ENCODE measurements around the gene IRX6.

Gene IRX6

GRCh38 chr16:55323637-55324271 is at the start of gene IRX6:
Gene IRX6 (plus strand): TSS chr16:55324203. CDS start chr16:55325092, 889 bp downstream.
- peak; percentile 90 for DNase-seq

DNA sequence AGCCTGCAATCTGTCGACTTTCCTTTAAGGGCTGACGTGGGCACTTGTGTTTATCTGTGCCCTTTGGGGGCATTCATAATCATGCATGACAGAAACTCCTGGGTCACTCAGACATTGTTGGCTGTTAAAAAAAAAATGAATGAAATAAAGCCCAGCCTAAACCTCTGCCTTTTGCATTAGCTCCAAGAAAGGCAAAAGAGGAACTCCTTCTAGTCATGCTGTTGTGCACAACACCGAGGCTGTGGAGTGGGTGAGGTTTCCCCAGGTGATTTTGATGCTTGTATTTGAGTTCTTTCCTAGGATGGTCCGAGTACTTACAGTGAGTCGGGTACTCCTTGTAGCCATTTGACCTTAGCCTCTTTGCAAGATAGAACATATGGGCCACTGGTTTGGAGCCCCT is 49.6 kb upstream of the IRX6 start:
- DNase-seq, result no peak

DNA sequence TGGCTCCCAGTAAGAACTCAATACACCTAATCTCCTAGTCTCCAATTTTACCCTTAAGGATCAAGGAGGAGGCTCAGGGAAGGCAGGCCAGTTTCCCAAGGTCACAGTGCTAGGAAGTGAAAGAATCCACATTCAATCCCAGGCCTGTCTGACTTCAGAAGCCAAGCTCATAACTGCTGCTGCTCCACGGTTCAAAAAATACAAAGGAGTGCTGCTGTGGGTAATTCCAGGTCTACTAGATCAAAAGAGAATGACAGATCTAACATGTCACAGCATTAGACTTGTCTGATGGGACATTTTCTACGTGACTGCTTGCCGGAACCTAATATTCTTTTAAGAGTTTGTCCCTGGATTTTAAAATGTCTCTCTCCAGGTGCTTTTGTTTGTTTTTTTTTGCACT is 48.8 kb upstream of the IRX6 start:
- DNase-seq, result no peak

- DNase-seq, result no peak
Observed at GRCh38 chr16:55275869-55276268, 48.1 kb upstream of the IRX6 start.

DNA sequence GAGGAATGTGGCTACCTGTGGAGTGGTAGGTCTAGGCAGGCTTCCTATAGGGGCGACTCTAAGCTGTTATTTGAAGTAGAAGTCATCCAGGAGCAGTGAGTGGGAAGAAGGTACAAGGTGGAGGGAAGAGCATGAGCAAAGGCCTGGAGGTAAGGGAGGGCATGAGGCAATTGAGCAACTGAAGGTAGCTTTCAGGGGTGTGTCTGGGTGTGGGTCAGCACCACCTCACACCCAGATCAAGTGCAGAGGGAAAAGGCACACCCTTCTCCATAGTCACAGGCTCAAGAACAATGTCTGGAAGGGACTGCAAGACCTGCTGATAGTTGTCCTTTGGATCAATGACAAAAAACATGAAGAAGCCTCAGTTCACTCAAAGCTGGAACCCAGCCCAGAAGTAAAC is 46.5 kb upstream of the IRX6 start:
- no peak for DNase-seq

DNA sequence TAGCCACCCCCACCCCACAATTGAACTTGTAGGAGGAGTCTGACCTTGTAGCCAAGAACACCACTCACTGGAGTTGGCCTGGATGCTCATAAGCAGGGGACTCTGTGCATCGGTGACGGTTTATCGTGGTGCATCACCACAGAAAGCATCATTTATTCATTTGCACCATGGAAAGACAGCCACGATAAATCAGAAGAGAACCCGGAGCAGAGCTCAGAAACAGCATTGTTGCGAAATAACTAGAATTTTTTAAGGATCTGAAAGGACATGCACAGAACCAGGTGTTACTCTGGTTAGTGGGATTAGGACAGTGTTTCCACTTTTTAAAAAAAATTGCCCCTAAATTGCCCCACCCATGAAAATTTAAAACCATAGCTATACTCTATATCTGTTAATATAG is 44.4 kb upstream of the IRX6 start:
- DNase-seq, result no peak

DNA sequence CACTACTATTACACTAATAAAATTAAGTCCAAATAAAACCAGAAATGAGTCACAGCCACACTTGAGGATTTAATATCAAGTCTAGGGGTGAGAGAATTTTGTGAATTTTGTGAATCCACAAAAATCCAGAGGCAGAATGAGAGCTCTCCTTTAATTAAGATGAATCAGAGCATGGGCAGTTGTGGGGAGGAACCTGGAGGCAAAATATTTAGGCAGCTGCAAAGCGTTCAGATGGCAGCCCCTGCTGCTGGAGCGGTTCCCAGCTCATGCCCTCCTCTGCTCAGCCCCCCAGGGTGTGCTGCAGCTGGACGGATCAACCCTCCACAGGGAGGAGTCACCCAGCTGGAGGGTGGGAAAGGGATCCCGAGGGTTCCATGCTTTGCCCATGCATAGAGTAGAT is 43.4 kb upstream of the IRX6 start:
- DNase-seq, result no peak

- no peak for DNase-seq
Observed at GRCh38 chr16:55282441-55282840, 41.6 kb upstream of the IRX6 start.

DNA sequence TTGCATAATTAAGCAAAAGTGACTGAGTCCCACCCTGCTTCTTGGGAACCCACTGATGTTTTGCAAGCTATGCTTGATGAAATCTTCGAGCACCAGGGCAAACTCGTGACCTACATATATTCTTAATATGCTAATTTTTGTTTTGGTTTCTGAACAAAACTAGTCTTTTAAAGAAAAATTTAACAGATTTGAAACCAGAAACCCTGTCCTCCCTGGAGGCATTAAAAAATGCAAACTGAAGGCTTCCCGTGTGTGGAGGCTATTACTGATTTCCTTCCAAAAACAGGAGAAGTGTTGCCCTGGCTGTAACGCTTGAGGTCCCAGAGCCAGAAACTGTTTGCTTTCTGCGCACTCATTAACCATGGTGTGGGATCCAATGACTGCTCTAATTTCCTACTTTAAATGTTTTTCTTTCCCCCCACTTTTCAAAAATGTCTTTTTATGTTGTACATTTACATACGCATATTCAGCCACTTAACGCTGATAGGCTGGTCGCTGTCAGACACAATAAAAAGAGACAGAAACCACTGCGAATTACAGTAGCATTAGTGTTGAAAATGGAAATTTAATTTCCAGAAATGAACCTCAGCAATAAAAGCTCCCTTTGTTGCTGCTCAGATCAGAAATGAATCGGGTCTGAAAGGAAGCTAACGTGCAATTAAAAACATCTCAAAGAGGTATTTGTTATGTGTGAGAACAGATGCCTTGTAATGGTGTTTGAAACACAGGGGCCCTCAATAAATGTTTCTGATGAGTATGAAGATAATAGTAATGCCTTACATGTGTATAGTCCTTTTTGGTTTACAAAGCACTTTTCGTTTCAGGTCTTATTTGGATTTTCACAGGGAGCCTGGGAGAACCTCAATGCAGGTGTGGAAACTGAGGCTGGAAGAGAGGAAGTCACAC is 39.9 kb upstream of the IRX6 start:
- DNase-seq, result peak; percentile 25

DNA sequence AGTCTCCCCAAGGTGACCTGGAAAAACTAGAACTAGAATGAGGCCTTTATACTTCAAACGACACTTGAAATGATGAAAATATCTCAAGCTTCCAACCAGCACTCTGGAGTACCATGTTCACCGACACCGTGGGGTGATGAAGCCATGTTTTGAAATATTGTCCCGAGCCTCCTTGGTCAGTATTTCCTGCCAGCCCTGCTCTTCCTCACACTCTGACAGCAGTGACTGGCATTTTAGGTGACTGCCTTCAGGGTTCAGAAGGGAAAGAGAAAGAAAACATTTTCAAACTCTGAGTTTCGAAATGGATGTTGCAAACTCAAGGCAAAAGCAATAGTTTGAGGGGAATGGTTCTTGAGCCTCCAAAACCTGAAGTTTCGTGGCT is 39.3 kb upstream of the IRX6 start:
- no peak for DNase-seq

GRCh38 chr16:55285586-55285985 is 38.4 kb upstream of the IRX6 start:
- DNase-seq, result no peak

DNA sequence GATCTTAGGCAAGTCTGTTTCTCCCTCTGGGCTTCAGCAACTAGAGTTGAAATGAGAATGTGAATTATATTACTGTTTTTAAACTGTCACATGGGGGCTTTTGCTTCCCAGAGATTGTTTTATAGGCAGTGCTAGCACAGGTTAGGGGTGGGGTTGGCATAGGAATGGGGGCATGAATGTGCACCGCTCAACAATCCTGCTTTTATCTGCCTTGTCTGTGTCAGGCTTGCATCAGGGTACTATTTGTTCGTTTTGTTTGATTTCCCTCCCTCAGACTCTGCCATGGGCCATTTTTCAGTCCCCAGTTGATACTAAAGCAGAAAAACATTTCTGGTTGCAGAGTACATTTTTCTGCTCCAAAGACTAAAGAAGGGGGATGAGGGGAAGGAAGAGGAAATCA is 34.6 kb upstream of the IRX6 start:
- DNase-seq, result no peak

GRCh38 chr16:55291847-55292246 is 32.2 kb upstream of the IRX6 start:
- no peak for DNase-seq

DNA sequence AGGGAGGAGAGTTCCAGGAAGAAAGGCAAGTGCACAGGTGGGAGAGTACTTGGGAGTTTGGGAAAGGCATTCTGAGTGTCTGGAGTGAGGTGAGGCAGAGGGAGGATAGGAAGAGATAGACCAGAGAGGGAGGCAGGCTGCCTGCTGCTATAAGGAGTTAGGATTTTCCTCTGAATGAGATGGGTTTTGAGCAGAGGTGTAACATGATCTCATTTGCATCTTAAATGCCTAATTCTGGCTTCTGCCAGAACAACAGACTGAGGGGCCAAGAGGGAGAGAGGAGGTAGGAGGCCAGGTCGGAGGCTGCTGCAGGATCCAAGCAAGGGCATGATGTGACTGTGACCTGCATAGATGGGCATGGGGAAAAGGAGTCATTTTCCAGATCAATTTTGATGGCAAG is 31.5 kb upstream of the IRX6 start:
- DNase-seq, result no peak

DNA sequence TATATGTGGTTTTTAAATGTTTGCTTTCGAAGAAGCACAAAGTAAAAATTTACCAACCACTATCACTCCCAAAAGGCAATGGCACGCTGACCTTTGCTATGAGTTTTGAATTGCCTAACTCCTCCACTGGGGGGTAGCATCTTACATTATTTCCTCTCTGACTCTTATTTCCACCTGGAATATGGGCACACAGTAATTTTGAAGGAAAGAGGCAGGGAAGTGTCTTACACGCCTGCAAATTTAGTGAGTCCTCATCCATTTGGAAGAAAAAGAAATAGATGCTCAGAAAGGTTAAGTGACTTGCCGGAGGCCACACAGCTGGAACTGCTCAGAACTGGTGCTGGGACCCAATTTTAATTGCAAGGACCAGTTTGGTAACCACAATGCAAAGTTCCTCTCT is 29.9 kb upstream of the IRX6 start:
- DNase-seq, result no peak

DNA sequence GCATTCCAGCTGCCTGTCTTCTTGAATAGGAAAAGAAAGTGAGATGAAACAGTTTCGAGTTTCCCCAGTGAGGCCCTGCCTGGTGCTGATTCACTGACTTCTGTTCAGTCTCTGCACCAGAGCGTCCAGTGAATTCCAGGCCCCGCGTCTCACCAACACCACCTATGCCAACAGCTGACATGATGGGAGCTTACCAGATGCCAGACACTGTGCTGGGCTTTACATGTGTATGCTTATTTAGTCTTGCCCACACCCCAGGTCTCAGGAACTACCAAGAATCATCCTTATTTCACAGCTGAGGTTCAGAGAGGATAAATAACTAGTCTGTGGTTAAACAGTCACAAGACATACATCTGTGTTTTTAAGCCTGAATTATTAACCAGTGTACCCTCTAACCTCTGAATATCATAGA is 29.1 kb upstream of the IRX6 start:
- peak; percentile 39 for DNase-seq

DNA sequence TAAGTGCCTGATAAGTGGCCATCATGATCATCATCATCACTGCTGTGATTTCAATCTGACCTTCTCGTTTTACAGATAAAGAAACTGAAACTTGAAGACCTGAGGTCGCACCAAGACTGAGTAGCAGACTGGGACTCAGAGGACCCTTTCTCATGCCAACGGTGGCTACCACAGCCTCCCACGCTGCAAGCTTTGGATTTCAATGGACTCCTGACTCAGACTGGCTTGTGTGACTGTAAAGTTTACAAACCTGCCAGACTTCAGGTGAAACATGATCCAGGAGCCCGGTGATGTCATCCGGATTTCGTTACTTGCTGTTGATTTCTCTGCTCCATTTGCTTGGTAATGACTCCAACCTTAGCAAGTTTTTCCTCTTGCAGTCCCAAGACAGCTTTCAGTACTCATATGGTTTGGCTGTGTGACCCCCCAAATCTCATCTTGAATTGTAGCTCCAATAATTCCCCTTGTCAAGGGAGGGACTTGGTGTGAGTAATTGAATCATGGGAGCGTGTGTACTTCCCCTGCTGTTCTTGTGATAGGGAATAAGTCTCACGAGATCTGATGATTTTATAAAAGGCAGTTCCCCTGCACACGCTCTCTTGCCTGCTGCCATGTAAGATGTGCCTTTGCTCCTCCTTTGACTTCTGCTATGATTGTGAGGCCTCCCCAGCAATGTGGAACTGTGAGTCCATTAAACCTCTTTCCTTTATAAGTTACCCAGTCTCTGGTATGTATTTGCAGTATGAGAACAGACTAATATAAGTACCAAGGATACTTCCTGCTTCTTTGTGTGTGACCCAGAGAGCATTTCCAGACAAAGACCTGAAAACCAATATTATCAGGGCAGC is 26.7 kb upstream of the IRX6 start:
- no peak for DNase-seq

DNA sequence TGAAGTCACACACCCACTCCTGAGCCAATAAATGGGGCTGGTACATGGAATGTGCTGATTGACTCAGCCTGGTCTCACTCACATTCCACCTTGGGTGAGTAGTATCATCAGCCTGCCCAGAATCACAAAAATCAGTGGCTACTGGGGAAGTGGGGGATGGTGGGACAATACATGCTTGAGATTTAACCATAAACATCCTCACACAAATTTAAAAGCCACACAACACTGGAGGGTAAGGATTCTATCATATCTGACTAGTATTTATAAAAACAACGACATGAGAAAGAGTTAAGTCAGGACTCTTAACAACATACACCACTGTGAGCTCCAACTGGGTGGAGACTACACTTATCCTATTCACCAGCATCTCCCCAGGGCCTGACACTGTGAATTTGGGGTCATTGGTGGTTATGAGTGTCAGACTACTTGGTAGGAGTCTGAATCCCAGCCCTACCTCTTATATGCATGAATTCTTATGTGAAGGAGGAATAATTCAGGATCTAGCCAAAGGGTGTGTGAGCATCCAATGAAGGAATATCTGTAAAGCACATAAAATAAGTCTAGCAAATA is 26.0 kb upstream of the IRX6 start:
- DNase-seq, result no peak

DNA sequence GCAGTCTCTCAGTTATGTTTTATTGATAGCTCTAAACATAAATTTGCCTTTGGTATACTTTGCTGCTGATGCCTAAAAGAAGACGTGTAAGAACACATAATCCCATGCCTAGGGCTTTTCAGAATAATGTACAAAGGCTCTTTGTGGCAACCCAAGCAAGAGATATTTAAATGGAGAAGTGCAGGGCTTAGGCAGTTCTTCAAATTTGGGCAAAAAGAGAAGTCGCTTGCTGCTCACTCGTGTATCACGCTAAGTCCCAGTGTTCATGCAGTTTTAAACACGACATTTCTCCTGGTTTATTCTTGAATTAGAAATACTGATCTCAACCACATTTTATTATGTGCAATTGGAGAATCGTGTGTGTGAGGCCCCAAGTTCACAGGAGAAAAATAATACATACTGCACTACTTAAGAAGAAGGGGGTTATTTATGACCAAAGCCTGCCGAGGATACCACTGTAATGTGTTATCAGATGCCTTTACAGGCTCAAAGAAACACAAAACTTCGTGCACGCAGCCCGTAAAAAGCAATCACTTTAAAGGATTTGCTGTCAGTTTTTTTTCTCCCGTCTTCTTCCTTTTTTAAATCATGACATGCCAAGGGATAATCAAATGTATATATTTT is 22.5 kb upstream of the IRX6 start:
- no peak for DNase-seq

- no peak for DNase-seq
Observed at GRCh38 chr16:55302635-55303034, 21.4 kb upstream of the IRX6 start.

DNA sequence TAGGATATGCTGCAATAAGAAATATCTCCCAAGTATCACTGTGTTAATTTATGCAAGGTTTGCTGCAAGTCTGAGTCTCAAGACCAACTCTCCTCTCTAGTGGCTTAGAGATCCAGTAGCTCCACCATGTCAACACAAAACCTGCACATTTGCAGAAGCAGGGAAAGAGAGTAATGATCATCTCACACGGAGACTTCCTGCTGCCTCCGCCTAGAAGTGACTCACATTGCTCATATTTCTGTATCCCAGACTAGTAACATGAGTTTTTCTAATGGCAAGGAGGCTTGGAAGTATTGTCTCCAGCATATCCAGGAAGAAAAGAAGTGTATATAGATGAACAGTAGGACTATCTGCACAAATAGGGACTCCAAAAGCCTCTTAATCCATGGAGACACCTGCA is 15.0 kb upstream of the IRX6 start:
- no peak for DNase-seq

GRCh38 chr16:55322327-55322726 is 1.7 kb upstream of the IRX6 start:
- no peak for DNase-seq
